Urinary bladder (tissue), 4 donors: ENCODE results near the gene NPM1. TPM values are rescaled to one million over a fixed set of nuclear protein-coding genes. Genes with fewer than 3 reads are reported as not detected.

Experiments
- DNase-seq: peaks from one replicate; pipeline ENCODE4 v3.0.0-alpha.2; 2015; ENCODE audit errors: extremely low spot score
- H3K27ac ChIP-seq: one replicate; pipeline ENCODE4 v1.5.1; 2013; ENCODE audit warnings: low read depth, mild to moderate bottlenecking, moderate library complexity
- H3K36me3 ChIP-seq: one replicate; pipeline ENCODE4 v1.6.1; 2013; ENCODE audit warnings: mild to moderate bottlenecking, moderate library complexity; ENCODE audit not compliant: insufficient read depth
- H3K4me1 ChIP-seq: one replicate; pipeline ENCODE4 v1.6.1; 2013; ENCODE audit warnings: mild to moderate bottlenecking, moderate library complexity; ENCODE audit not compliant: insufficient read depth
- H3K4me3 ChIP-seq: one replicate; pipeline ENCODE4 v1.5.1; 2013; ENCODE audit warnings: low read depth, low read length
- WGBS: extraction: QIAGEN DNeasy Blood & Tissue Kit; methylation state at CpG from one replicate; pipeline ENCODE4 v1.1.7; 2013; 5-methylcytosine and 5-hydroxymethylcytosine counted together
- polyA plus RNA-seq: library from polyadenylated mRNA; stranded (reverse); fragments of 200-250 nt; gene quantifications from one replicate; pipeline ENCODE4 v1.2.3, GENCODE V29; 2013
- small RNA-seq: library from RNA; depleted of rRNA; stranded (forward); fragments of <200 nt; gene quantifications from one replicate; pipeline ENCODE3, GENCODE V24; 2014
- total RNA-seq: library from RNA; depleted of rRNA; stranded (reverse); fragments of >200 nt; gene quantifications from one replicate; pipeline ENCODE4 v1.2.3, GENCODE V29; 2014
- donor health status: healthy with polysubstance abuse.
- donor health status: healthy.

Gene NPM1
- total and polyA plus RNA-seq, 2 donors, result 1,536 to 1,626 TPM

GRCh38 chr5:171449426-171449825 is 61.8 kb downstream of the NPM1 start:
- H3K4me3 ChIP-seq, result no peak overlapping the region
- no peak overlapping the region for H3K27ac ChIP-seq
- H3K4me1 ChIP-seq, result no peaks in the 10 kb centered on the region
- no peak for DNase-seq
- WGBS, result 93% methylated on average over 10 of the region's 10 CpGs
- no peaks in the 10 kb centered on the region for H3K36me3 ChIP-seq

GRCh38 chr5:171450423-171451331 is 63.0 kb downstream of the NPM1 start:
- Histone ChIP-seq H3K36me3 (no peaks in the 10 kb centered on the region), H3K4me3 (peak overlapping the region; percentile 51), H3K27ac (peak overlapping the region; percentile 48), H3K4me1 (no peaks in the 10 kb centered on the region)
- WGBS, result 11% methylated on average over 88 of the region's 88 CpGs
- no peak for DNase-seq

GRCh38 chr5:171451421-171451820 is 63.8 kb downstream of the NPM1 start:
- H3K4me1 ChIP-seq, result no peaks in the 10 kb centered on the region
- H3K4me3 ChIP-seq, result peak overlapping the region; percentile 51
- no peaks in the 10 kb centered on the region for H3K36me3 ChIP-seq
- WGBS, result 89% methylated on average over 17 of the region's 17 CpGs
- no peak overlapping the region for H3K27ac ChIP-seq
- no peak for DNase-seq

GRCh38 chr5:171453056-171453725 is 65.5 kb downstream of the NPM1 start:
- Histone ChIP-seq H3K36me3 (no peaks in the 10 kb centered on the region), H3K4me3 (no peak overlapping the region)
- WGBS, result 94% methylated on average over 11 of the region's 11 CpGs

GRCh38 chr5:171453988-171454387 is 66.3 kb downstream of the NPM1 start:
- 94% methylated on average over 2 of the region's 2 CpGs for WGBS
- H3K36me3 ChIP-seq, result no peaks in the 10 kb centered on the region
- H3K27ac ChIP-seq, result no peak overlapping the region
- no peaks in the 10 kb centered on the region for H3K4me1 ChIP-seq
- no peak for DNase-seq
- H3K4me3 ChIP-seq, result no peak overlapping the region

More at GRCh38 chr5:171453056-171453725, 65.5 kb downstream of the NPM1 start:
- Histone ChIP-seq H3K27ac (no peak overlapping the region), H3K4me1 (no peaks in the 10 kb centered on the region)
- DNase-seq, result no peak

- no peaks in the 10 kb centered on the region for H3K4me1 ChIP-seq
- WGBS, result 81% methylated on average over 10 of the region's 10 CpGs
- H3K36me3 ChIP-seq, result no peaks in the 10 kb centered on the region
- no peak for DNase-seq
- no peak overlapping the region for H3K4me3 ChIP-seq
- H3K27ac ChIP-seq, result no peak overlapping the region
These were observed 66.9 kb downstream of the NPM1 start for GRCh38 chr5:171454549-171454948.

GRCh38 chr5:171455522-171455921 is 67.9 kb downstream of the NPM1 start:
- Histone ChIP-seq H3K4me3 (no peak overlapping the region), H3K4me1 (no peaks in the 10 kb centered on the region), H3K27ac (no peak overlapping the region), H3K36me3 (no peaks in the 10 kb centered on the region)
- no peak for DNase-seq
- 83% methylated on average over 2 of the region's 2 CpGs for WGBS

GRCh38 chr5:171457208-171457981 is 69.7 kb downstream of the NPM1 start:
- 96% methylated on average over 25 of the region's 25 CpGs for WGBS
- no peak for DNase-seq

GRCh38 chr5:171459839-171460238 is 72.2 kb downstream of the NPM1 start:
- 76% methylated on average over 6 of the region's 6 CpGs for WGBS
- no peaks in the 10 kb centered on the region for H3K36me3 ChIP-seq
- H3K4me3 ChIP-seq, result no peak overlapping the region
- no peaks in the 10 kb centered on the region for H3K4me1 ChIP-seq
- H3K27ac ChIP-seq, result no peak overlapping the region
- DNase-seq, result no peak

More at GRCh38 chr5:171457208-171457981, 69.7 kb downstream of the NPM1 start:
- no peaks in the 10 kb centered on the region for H3K4me1 ChIP-seq
- no peak overlapping the region for H3K27ac ChIP-seq
- no peak overlapping the region for H3K4me3 ChIP-seq
- H3K36me3 ChIP-seq, result no peaks in the 10 kb centered on the region

Small RNA genes lying within 50 kb of the gene (small RNA-seq; reads per million reads assigned to genes)
- gene AC091980.1 (not detected), gene MIR3912 (3.1 reads per million, percentile 90 among the genes with 10 or more reads in this experiment), gene RN7SL339P (not detected), gene SNORA70J (0.09 reads per million)

Other genes starting within 250 kb of the NPM1 start
- gene TLX3, start 78.6 kb upstream of the NPM1 start, total RNA-seq, result 0.32 TPM
- gene TLX3, start 78.6 kb upstream of the NPM1 start, polyA plus RNA-seq, result 0.16 TPM
- 1.0 TPM for gene FGF18, start 31.8 kb downstream of the NPM1 start, total RNA-seq
- 1.4 TPM for gene FGF18, start 31.8 kb downstream of the NPM1 start, polyA plus RNA-seq